GM13977 (cell line): ENCODE data around the gene NMRK2.

Experiments used
- DNase-seq: peaks from one replicate; pipeline ENCODE4 v3.0.0; 2012; ENCODE audit warnings: low spot score
- in situ Hi-C: fragments of 300-500 bp; cut with MboI; formaldehyde crosslinking; loops from one replicate; pipeline ENCODE4 v1.12.0; 2022; ENCODE audit warnings: low sequenced_read_pairs, low pct_unique_long_range_greater_than_20kb, mixed read lengths, inconsistent platforms; ENCODE audit not compliant: unreplicated experiment
- TF ChIP-seq, protein P1 (sequence below): IDR thresholded peaks from 2 replicates; pipeline ENCODE4 v1.5.1; 2012; ENCODE audit warnings: mild to moderate bottlenecking, control low read depth; ENCODE audit not compliant: insufficient read depth; ENCODE audit errors: extremely low read depth, missing control alignments

NMRK2 gene

DNA sequence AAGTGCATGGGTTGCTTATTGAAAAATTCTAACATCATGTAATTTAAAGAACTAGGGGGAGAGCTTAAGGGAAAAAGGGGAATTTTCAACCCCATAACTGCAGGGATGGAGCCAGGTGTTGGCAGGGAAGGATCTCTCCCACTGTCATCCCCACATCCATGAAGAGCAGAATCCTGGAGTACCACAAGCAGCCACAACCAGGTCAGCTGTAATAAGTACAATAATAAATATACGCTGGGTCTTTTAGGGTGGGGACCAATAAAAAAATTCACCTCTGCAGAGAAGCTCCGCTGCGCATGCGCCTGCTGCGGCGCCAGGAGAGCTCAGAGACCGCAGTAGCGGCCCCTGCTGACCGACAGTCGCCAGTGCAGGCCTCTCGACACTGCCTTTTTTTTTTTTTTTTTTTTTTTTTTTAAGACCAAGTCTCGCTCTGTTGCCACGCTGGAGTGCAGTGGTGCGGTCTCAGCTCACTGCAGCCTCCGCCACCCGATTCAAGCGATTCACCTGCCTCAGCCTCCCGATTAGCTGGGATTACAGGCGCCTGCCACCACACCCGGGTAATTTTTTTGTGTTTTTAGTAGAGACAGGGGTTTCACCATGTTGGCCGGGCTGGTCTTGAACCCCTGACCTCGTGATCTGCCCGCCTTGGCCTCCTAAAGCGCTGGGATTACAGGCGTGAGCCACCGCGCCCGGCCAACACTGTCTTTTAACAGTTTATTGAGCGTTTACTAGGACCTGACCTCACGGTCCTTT lies 54.9 kb downstream of the NMRK2 start:
- DNase-seq = peak; percentile 87
- TF ChIP-seq, protein P1, sequence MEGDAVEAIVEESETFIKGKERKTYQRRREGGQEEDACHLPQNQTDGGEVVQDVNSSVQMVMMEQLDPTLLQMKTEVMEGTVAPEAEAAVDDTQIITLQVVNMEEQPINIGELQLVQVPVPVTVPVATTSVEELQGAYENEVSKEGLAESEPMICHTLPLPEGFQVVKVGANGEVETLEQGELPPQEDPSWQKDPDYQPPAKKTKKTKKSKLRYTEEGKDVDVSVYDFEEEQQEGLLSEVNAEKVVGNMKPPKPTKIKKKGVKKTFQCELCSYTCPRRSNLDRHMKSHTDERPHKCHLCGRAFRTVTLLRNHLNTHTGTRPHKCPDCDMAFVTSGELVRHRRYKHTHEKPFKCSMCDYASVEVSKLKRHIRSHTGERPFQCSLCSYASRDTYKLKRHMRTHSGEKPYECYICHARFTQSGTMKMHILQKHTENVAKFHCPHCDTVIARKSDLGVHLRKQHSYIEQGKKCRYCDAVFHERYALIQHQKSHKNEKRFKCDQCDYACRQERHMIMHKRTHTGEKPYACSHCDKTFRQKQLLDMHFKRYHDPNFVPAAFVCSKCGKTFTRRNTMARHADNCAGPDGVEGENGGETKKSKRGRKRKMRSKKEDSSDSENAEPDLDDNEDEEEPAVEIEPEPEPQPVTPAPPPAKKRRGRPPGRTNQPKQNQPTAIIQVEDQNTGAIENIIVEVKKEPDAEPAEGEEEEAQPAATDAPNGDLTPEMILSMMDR = peak; percentile 85
- in situ Hi-C loops = no loop called here

DNA sequence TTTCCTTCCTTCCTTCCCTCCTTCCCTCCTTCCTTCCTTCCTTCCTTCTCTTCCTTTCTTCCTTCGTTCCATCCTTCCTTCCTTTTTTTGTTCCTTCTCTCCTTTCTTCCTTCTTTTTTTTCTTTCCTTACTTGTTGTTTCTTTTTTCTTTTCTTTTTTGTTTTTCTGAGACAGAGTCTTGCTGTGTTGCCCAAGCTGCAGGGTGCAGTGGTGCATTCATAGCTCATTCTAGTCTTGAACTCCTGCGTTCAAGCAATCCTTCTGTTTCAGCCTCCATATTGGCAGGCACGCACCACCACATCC lies 57.9 kb downstream of the NMRK2 start:
- DNase-seq = no peak
- in situ Hi-C loops = no loop called here
- TF ChIP-seq, protein P1 = no peak
